ENCODE data around the gene PRKCA. TPM values are rescaled to one million over a fixed set of nuclear protein-coding genes. Genes with fewer than 3 reads are reported as not detected.

The PRKCA gene
- total and polyA plus RNA-seq, 2 donors: 15.6 to 24.4 TPM

DNA sequence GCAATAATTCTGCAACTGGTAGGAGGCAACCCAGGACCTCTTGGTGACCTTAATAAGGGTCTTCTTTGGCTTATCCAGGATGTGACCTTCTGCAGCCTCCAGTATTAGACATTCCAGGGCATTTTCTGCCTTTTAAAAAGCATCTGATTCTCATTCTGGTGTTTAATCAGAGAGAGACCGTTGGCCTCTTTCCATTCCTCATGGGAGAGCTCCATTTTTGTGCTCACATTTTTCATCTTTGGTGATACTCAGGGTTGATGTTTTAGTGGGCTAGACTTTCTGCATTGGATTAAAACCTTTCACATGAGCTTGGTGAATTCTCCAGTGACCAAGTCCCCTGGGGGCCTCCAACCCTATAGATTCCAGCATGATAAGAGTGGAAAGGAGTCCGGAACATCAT is 382.3 kb downstream of the PRKCA start:
- Histone ChIP-seq H3K4me3 (ENCODE audit: low read depth, low read length) (no peak overlapping the region), H3K4me1 (ENCODE audit: insufficient read depth) (no peaks in the 10 kb centered on the region), H3K36me3 (ENCODE audit: insufficient read depth) (no peaks in the 10 kb centered on the region), H3K27ac (ENCODE audit: low read depth) (no peak overlapping the region)
- 82% methylated on average over 2 of the region's 2 CpGs for WGBS
- DNase-seq (ENCODE audit: extremely low spot score): no peak

DNA sequence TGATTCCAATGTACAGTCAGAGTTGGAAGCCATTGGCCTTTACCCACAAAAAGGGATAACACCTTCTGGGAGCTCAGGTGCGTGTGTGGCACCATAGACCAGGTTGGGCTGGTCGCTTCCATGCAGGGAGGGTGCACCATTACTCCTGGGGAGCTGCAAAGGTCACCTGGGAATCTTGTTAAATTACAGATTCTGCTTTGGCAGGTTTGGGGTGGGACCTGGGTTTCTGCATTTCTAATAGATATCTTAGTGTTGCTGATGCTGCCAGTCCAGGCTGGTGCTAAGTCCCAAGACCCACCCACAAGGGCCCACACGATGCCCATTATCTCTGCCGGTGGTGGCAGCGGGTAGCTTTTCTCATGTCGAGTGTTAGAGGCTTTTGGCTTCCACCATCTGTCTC is 384.2 kb downstream of the PRKCA start:
- no peaks in the 10 kb centered on the region for H3K4me1 ChIP-seq (ENCODE audit: insufficient read depth)
- H3K36me3 ChIP-seq (ENCODE audit: insufficient read depth): no peaks in the 10 kb centered on the region
- WGBS: 97% methylated on average over 6 of the region's 6 CpGs
- H3K4me3 ChIP-seq (ENCODE audit: low read depth, low read length): no peak overlapping the region
- H3K27ac ChIP-seq (ENCODE audit: low read depth): no peak overlapping the region
- no peak for DNase-seq (ENCODE audit: extremely low spot score)

DNA sequence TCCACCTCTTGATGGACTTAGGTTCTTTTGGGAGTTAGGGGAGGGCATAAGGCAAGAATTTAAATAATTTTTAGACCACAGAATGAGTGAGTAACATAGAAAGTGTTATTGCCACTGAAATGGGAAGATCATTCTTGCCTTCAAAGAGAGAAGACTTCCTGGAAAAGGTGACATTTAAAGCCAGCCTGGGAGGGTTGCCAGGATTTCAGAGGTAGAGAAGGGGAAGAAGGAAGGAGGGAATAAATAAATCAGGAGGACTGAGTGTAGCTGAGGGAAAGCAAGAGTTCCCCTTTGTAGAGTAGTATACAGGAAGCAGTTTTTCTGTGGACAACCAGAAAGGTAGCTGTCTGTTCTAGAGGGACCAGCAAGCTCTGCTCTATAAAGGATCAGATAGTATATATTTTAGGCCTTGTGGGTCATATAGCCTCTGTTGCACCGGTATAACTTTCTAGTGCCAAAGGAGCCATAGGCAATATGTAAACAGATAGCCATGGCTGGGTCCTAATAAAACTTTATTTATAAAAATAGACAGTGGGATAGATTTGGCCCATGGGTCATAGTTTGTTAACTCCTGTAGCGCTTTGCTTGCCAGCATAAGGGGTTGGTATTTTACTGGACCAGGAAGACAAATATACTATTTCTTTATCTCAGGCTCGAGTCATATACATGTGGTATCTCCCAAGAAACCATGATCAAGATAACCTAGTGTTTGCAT is 385.3 kb downstream of the PRKCA start:
- Histone ChIP-seq H3K4me1 (ENCODE audit: insufficient read depth) (no peaks in the 10 kb centered on the region), H3K4me3 (ENCODE audit: low read depth, low read length) (no peak overlapping the region), H3K27ac (ENCODE audit: low read depth) (no peak overlapping the region), H3K36me3 (ENCODE audit: insufficient read depth) (no peaks in the 10 kb centered on the region)
- no peak for DNase-seq (ENCODE audit: extremely low spot score)
- WGBS: 93% methylated on average over 3 of the region's 3 CpGs

DNA sequence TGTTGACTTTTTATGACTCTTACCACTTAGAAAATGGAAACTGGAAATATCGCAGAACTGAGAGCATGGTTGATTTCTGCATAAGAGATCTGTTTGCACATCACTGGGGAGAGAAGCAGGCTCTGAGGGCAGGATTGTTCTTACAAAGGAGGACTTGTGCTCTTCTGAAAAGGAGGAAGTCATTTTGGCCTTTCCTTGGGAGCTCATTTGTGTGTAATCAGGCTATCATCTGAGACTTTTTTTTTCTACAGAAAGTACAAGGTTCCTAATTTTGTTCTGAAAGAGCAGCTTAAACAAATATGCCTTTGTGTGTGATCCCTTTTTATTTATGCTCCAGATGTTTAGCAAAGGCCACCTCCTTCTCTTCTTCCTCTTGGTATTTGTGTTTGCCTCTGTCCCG is 386.8 kb downstream of the PRKCA start:
- no peak overlapping the region for H3K4me3 ChIP-seq (ENCODE audit: low read depth, low read length)
- no peak for DNase-seq (ENCODE audit: extremely low spot score)
- H3K4me1 ChIP-seq (ENCODE audit: insufficient read depth): no peaks in the 10 kb centered on the region
- no peaks in the 10 kb centered on the region for H3K36me3 ChIP-seq (ENCODE audit: insufficient read depth)
- WGBS: 62% methylated on average over 2 of the region's 2 CpGs
- H3K27ac ChIP-seq (ENCODE audit: low read depth): no peak overlapping the region

DNA sequence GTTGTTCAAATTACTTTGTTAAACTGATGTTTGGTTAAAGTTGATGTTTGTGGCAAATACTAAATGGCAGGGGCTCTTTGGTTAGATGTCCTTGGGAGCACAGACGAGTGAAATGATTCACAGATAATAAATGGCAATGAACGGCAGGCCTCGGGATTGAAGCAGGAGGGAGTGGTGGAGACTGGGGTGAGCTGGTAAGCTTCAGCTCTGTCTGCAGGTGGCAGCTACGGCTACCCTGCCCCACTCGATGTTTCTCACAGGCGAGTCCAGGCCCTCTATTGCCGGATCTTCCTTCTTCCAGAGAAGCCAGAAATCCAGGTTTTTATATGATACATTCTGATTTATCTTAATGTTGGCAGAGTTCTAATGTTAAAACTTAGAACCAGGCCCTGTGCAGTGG is 387.8 kb downstream of the PRKCA start:
- no peak overlapping the region for H3K4me3 ChIP-seq (ENCODE audit: low read depth, low read length)
- WGBS: 88% methylated on average over 7 of the region's 7 CpGs
- no peaks in the 10 kb centered on the region for H3K36me3 ChIP-seq (ENCODE audit: insufficient read depth)
- no peaks in the 10 kb centered on the region for H3K4me1 ChIP-seq (ENCODE audit: insufficient read depth)
- no peak for DNase-seq (ENCODE audit: extremely low spot score)
- no peak overlapping the region for H3K27ac ChIP-seq (ENCODE audit: low read depth)

DNA sequence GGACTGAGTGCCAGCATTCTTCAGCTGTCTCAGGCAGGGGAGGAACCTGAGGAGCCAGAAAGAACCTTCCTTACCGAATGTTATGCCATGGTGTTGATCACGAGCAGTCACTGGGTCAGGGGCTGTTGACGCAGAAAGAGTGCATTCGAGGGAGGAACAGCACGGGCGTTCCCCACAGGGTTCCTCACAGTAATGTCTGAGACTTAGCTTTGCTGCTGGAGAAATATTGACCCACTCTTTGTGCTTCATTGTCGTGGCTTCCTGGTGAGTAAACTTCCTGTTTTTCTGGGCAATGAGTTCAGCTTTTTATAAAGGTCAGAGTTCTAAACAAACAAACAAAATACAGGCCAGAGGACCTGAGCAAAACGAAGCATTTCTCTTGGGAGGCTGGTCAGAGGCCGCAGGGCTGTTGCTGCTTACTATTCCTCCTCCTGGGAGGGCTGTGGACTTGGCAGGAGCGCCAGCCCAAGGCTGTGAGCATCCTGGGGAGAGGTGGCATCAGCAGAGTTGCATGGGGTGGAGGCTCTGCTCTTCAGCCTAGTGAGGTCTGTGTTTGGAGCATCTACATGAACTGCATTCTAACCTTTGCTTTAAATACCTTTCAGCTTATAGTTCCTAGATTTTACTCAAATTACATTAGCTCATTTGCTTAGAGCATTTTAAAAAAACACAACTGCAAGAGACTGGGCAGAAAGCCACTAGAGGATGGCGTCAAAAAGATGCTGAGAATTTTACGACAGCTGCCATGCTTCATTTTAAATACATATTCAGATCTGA is 389.4 kb downstream of the PRKCA start:
- no peaks in the 10 kb centered on the region for H3K4me1 ChIP-seq (ENCODE audit: insufficient read depth)
- no peak overlapping the region for H3K4me3 ChIP-seq (ENCODE audit: low read depth, low read length)
- WGBS: 59% methylated on average over 12 of the region's 12 CpGs
- no peaks in the 10 kb centered on the region for H3K36me3 ChIP-seq (ENCODE audit: insufficient read depth)
- DNase-seq (ENCODE audit: extremely low spot score): no peak
- no peak overlapping the region for H3K27ac ChIP-seq (ENCODE audit: low read depth)

DNA sequence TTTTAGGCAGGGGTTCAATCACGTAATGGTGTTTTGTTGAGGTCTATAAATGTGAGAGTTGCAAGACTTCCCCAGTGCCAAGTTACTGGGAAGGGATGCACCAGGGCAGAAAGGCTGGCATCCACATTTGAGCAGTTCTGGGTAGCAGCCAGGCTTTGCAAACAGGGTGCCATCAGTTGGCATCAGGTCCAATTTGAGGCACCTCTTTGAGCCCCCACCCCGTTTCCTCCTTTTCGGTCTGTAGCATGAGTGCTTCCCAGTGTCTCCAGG is 389.9 kb downstream of the PRKCA start:
- Histone ChIP-seq H3K4me1 (ENCODE audit: insufficient read depth) (no peaks in the 10 kb centered on the region), H3K27ac (ENCODE audit: low read depth) (no peak overlapping the region), H3K36me3 (ENCODE audit: insufficient read depth) (no peaks in the 10 kb centered on the region), H3K4me3 (ENCODE audit: low read depth, low read length) (no peak overlapping the region)
- no peak for DNase-seq (ENCODE audit: extremely low spot score)
- WGBS: 90% methylated on average over 3 of the region's 3 CpGs

DNA sequence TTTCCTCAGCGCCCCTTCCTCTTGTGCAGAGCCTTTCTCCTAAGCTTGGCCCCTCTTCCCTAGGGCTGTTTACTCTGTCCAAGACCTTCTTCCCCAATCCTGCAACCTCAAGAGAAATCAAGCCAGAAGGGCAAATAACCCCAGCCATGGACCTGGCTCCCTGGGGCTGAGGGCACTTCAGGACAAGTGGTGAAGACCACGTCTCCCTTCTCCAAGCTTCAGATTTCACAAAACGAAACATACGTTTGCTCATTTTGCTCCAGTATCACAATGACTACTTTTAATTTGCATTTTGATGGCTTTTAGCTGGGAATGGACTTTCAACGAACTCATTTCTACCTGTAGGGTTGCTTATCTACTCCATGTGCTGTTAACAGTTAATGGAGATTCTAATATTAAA is 392.7 kb downstream of the PRKCA start:
- no peak overlapping the region for H3K27ac ChIP-seq (ENCODE audit: low read depth)
- whole genome bisulfite sequencing: 93% methylated on average over 5 of the region's 5 CpGs
- DNase-seq (ENCODE audit: extremely low spot score): no peak
- H3K36me3 ChIP-seq (ENCODE audit: insufficient read depth): no peaks in the 10 kb centered on the region
- no peak overlapping the region for H3K4me3 ChIP-seq (ENCODE audit: low read depth, low read length)
- no peaks in the 10 kb centered on the region for H3K4me1 ChIP-seq (ENCODE audit: insufficient read depth)

DNA sequence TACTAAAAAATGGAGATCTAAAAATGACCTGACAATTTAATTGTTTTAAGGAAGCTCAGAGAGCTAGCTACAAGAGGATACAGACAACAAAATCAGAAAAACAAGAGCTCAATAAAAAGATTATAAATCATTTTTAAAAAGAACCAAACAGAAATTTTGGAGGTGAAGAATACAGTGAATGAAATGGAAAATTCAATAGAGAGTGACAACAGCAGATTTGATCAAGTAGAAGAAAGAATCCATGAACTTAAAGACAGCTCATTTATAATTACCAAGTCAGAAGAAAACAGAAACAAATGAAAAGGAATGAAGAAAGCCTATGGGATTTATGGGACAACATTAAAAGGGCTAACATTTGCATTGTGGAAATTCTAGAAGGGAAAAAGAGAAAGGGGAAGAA is 395.9 kb downstream of the PRKCA start:
- Histone ChIP-seq H3K27ac (ENCODE audit: low read depth) (no peak overlapping the region), H3K4me3 (ENCODE audit: low read depth, low read length) (no peak overlapping the region), H3K36me3 (ENCODE audit: insufficient read depth) (no peaks in the 10 kb centered on the region), H3K4me1 (ENCODE audit: insufficient read depth) (no peaks in the 10 kb centered on the region)
- DNase-seq (ENCODE audit: extremely low spot score): no peak

DNA sequence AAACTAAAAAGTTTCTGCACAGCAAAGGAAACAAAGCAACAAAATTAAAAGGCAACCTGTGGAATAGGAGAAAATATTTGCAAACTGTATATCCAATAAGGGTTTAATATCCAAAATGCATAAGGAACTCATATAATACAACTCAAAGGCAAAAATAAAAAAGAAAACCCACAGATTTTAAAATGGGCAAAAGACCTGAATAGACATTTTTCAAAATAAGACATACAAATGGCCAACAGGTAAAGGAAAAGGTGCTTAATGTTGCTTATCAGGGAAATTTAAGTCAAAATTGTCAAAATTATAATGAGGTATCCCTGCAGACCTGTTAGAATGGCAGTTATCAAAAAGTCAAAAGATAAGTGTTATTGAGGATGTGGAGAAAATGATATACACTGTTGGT is 399.0 kb downstream of the PRKCA start:
- Histone ChIP-seq H3K27ac (ENCODE audit: low read depth) (no peak overlapping the region), H3K4me1 (ENCODE audit: insufficient read depth) (no peaks in the 10 kb centered on the region), H3K36me3 (ENCODE audit: insufficient read depth) (no peaks in the 10 kb centered on the region), H3K4me3 (ENCODE audit: low read depth, low read length) (no peak overlapping the region)
- DNase-seq (ENCODE audit: extremely low spot score): no peak

DNA sequence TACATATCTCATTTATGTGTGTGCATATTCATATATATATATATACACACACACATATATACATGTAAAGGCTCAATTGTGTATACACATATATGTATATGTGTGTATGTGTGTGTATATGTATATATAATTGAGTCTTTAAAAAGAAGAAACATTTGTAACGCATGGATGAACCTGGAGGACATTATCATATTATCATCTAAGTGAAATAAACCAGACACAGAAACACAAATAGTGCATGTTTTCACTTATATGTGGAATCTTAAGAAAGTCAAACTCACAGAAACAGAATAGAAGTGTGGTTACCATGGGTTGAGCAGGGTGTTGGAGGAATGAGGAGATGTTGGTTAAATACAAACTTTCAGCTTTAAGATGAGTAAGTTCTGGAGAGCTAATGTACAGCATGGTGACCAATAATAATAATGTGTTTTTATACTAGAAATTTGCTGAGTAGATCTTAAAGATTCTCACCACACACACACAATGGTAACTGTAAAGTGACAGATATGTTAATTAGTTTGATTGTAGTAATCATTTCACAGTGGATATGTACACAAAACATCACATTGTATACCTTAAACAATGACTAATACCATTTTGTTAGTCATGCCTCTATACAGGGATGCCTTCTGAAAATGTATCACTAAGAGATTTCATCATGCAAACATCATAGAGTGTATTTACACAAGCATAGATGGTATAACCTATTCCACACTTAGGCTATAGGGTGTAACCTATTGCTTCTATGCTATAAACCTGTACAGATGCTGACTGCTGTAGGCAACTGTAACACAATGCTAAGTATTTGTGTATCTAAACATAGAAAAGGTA is 399.9 kb downstream of the PRKCA start:
- no peaks in the 10 kb centered on the region for H3K36me3 ChIP-seq (ENCODE audit: insufficient read depth)
- no peaks in the 10 kb centered on the region for H3K4me1 ChIP-seq (ENCODE audit: insufficient read depth)
- WGBS: 83% methylated on average over 1 of the region's 1 CpG
- no peak overlapping the region for H3K27ac ChIP-seq (ENCODE audit: low read depth)
- DNase-seq (ENCODE audit: extremely low spot score): no peak
- no peak overlapping the region for H3K4me3 ChIP-seq (ENCODE audit: low read depth, low read length)

DNA sequence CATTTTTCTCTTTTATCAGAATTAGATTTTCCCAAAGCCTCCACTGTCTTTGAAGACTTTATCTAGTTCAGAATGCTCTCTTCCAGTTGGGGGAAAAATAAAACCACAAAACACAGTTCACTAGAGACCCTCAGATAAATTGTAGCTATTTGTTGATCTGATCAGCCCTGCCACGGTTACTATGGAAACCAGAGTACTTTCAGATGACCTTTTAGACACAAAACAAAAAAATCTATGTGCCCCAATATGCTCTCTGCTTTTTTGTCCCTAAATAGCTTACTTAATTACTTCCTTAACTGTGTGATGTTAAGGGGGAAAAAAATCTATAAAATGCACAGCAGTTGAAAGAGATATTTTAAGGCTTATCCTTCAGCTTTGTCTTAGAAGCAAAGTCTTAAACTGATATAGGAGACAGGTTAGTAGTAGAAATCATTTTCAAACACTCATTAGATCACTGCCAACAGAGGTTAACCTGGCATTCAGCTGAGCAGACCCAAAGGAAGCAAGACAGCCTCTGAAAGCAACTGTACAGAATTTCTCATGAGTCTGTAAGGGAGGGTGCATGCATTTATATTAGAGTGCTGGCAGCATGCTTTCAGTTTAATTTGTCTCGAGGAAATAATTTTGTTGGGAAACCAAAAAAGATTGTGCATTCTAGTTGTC is 402.6 kb downstream of the PRKCA start:
- Histone ChIP-seq H3K4me3 (ENCODE audit: low read depth, low read length) (no peak overlapping the region), H3K27ac (ENCODE audit: low read depth) (no peak overlapping the region), H3K4me1 (ENCODE audit: insufficient read depth) (no peaks in the 10 kb centered on the region), H3K36me3 (ENCODE audit: insufficient read depth) (no peaks in the 10 kb centered on the region)
- WGBS: 43% methylated on average over 2 of the region's 2 CpGs
- DNase-seq (ENCODE audit: extremely low spot score): no peak

DNA sequence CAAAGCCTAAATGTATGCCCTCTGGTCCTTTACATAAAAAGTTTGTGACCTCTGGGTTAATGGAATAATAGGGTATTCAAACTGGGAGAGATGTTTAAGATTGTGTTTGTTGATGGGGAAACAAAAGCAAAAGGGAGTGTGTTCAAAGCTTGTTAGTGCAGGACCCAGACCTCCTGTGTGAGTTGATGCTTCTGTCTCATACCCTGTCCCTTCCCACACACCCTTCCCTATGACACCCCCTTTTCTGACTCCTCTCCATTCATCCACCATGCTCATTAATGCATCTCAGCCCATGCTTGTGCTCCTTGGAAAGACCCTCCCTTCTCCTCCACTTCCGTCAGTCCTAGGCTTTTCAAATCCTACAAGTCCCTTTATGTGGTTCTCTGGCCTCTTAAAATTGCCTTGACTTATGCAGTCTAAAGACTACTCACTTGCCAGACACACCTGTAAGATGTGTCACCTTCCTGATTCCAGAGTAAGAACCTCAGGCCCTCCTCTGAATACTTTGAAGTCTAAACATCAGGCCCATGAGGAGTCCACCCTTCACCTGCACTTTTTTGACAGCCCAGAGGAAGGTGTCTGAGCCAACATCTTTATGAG is 404.5 kb downstream of the PRKCA start:
- no peak overlapping the region for H3K27ac ChIP-seq (ENCODE audit: low read depth)
- H3K4me3 ChIP-seq (ENCODE audit: low read depth, low read length): no peak overlapping the region
- 97% methylated on average over 1 of the region's 1 CpG for WGBS
- DNase-seq (ENCODE audit: extremely low spot score): no peak
- no peaks in the 10 kb centered on the region for H3K4me1 ChIP-seq (ENCODE audit: insufficient read depth)
- H3K36me3 ChIP-seq (ENCODE audit: insufficient read depth): no peaks in the 10 kb centered on the region
